ENCODE measurements around the gene GABRG2.

DNA sequence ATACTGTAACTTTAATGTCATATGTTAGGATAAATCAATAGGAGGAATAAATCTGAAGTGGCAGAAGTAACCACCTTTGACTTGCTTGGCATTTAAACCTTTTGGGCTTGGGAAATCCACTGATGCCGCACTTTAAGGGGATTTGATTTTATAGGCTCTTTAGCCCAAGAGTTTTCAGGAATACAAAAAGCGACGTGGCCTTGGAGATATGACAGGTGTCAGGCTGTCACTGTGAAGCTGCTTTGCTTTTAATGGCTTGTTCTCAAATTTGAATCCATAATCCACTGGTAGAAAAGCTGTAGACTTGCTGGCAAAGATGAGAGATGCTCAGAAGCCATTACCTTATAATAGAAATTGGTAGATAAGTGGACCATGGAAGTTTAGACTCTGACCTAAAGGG lies 71.6 kb downstream of the GABRG2 start:
- TF ChIP-seq EP300 (IDR thresholded peaks at IDR 0.05; ENCODE audit: borderline replicate concordance) (no peak), RAD21 (IDR thresholded peaks at IDR 0.05; ENCODE audit: low read depth) (no peak), CREB1 (IDR thresholded peaks at IDR 0.05; ENCODE audit: low read depth) (no peak), TEAD4 (IDR thresholded peaks at IDR 0.05) (no peak), EGR1 (IDR thresholded peaks at IDR 0.05) (no peak), TAF1 (IDR thresholded peaks at IDR 0.05; ENCODE audit: low read depth) (no peak), FOXM1 (IDR thresholded peaks at IDR 0.05; ENCODE audit: borderline replicate concordance, low read depth) (no peak), NFIC (IDR thresholded peaks at IDR 0.05) (no peak), YY1 (IDR thresholded peaks at IDR 0.05; ENCODE audit: low read depth) (no peak), TCF12 (IDR thresholded peaks at IDR 0.05; ENCODE audit: low read depth) (no peak)
- TF ChIP-seq, protein P1, sequence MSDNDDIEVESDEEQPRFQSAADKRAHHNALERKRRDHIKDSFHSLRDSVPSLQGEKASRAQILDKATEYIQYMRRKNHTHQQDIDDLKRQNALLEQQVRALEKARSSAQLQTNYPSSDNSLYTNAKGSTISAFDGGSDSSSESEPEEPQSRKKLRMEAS (IDR thresholded peaks at IDR 0.05): no peak
- TF ChIP-seq, protein P2, sequence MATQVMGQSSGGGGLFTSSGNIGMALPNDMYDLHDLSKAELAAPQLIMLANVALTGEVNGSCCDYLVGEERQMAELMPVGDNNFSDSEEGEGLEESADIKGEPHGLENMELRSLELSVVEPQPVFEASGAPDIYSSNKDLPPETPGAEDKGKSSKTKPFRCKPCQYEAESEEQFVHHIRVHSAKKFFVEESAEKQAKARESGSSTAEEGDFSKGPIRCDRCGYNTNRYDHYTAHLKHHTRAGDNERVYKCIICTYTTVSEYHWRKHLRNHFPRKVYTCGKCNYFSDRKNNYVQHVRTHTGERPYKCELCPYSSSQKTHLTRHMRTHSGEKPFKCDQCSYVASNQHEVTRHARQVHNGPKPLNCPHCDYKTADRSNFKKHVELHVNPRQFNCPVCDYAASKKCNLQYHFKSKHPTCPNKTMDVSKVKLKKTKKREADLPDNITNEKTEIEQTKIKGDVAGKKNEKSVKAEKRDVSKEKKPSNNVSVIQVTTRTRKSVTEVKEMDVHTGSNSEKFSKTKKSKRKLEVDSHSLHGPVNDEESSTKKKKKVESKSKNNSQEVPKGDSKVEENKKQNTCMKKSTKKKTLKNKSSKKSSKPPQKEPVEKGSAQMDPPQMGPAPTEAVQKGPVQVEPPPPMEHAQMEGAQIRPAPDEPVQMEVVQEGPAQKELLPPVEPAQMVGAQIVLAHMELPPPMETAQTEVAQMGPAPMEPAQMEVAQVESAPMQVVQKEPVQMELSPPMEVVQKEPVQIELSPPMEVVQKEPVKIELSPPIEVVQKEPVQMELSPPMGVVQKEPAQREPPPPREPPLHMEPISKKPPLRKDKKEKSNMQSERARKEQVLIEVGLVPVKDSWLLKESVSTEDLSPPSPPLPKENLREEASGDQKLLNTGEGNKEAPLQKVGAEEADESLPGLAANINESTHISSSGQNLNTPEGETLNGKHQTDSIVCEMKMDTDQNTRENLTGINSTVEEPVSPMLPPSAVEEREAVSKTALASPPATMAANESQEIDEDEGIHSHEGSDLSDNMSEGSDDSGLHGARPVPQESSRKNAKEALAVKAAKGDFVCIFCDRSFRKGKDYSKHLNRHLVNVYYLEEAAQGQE (IDR thresholded peaks at IDR 0.05; ENCODE audit: low read depth): no peak
